Mesenchymal stem cell (in vitro differentiated cells and primary cell): ENCODE measurements around the gene SSC5D.

ENCODE experiments used
- DNase-seq: peaks from one replicate; pipeline ENCODE4 v3.0.0-alpha.2; 2013
- H2AFZ ChIP-seq: one replicate; pipeline ENCODE4 v1.6.1; 2013; ENCODE audit warnings: low read depth, mild to moderate bottlenecking, control low read depth, inconsistent platforms, low read length, moderate library complexity
- H2AK5ac ChIP-seq: 2 replicates; pipeline ENCODE4 v1.6.1; 2013; ENCODE audit warnings: low read length, moderate library complexity, mild to moderate bottlenecking, inconsistent platforms; ENCODE audit not compliant: severe bottlenecking
- H2BK120ac ChIP-seq: one replicate; pipeline ENCODE4 v1.6.1; 2013; ENCODE audit warnings: low read depth, mild to moderate bottlenecking, inconsistent platforms, low read length, moderate library complexity
- H2BK12ac ChIP-seq, 2 experiments: one replicate each; pipeline ENCODE4 v1.6.1; 2013; ENCODE audit warnings: inconsistent platforms in 2 of 2, low read length in 2 of 2, mild to moderate bottlenecking in 2 of 2, moderate library complexity in 2 of 2, control low read depth in 1 of 2
- H2BK15ac ChIP-seq: one replicate; pipeline ENCODE4 v1.6.1; 2013; ENCODE audit warnings: mild to moderate bottlenecking, low read depth, inconsistent platforms; ENCODE audit not compliant: poor library complexity, severe bottlenecking
- H2BK5ac ChIP-seq: 2 replicates; pipeline ENCODE4 v1.6.1; 2013; ENCODE audit warnings: low read depth, mild to moderate bottlenecking, low read length, control low read depth, inconsistent platforms; ENCODE audit not compliant: poor library complexity, severe bottlenecking
- H3K14ac ChIP-seq, 2 experiments: one replicate each; pipeline ENCODE4 v1.6.1; 2013; ENCODE audit warnings: inconsistent platforms in 2 of 2, low read length in 2 of 2, control low read depth in 1 of 2, mild to moderate bottlenecking in 1 of 2, moderate library complexity in 1 of 2
- H3K18ac ChIP-seq, 2 experiments: one replicate each; pipeline ENCODE4 v1.6.1; 2013; ENCODE audit warnings: inconsistent platforms in 2 of 2, low read length in 2 of 2, control low read depth in 1 of 2, low read depth in 1 of 2, mild to moderate bottlenecking in 1 of 2
- H3K23ac ChIP-seq, 2 experiments: one replicate each; pipeline ENCODE4 v1.6.1; 2013; ENCODE audit warnings: inconsistent platforms in 2 of 2, low read length in 2 of 2, mild to moderate bottlenecking in 2 of 2, moderate library complexity in 2 of 2, control low read depth in 1 of 2
- H3K27ac ChIP-seq: 2 replicates; pipeline ENCODE4 v1.5.1; 2013; ENCODE audit warnings: mild to moderate bottlenecking, moderate library complexity, low read length, control low read depth, inconsistent platforms; ENCODE audit not compliant: poor library complexity, severe bottlenecking
- H3K27me3 ChIP-seq, 2 experiments: 2 replicates each; pipeline versions ENCODE4 v1.6.1 to v1.7.0; 2013; ENCODE audit warnings: low read length in 2 of 2, mild to moderate bottlenecking in 2 of 2, moderate library complexity in 2 of 2, control low read depth in 1 of 2, inconsistent platforms in 1 of 2; ENCODE audit not compliant: control insufficient read depth in 1 of 2, insufficient read depth in 1 of 2
- H3K36me3 ChIP-seq, 2 experiments: 2 replicates each; pipeline versions ENCODE4 v1.6.1 to v1.7.0; 2013; ENCODE audit warnings: low read length in 2 of 2, control low read depth in 1 of 2, inconsistent platforms in 1 of 2, low read depth in 1 of 2, mild to moderate bottlenecking in 1 of 2; ENCODE audit not compliant: insufficient read depth in 2 of 2, control insufficient read depth in 1 of 2
- H3K4ac ChIP-seq, 2 experiments: one replicate each; pipeline ENCODE4 v1.6.1; 2013; ENCODE audit warnings: inconsistent platforms in 2 of 2, low read length in 2 of 2, mild to moderate bottlenecking in 2 of 2, moderate library complexity in 2 of 2, control low read depth in 1 of 2, low read depth in 1 of 2
- H3K4me1 ChIP-seq: 2 replicates; pipeline ENCODE4 v1.6.1; 2013; ENCODE audit warnings: low read depth, low read length, control low read depth; ENCODE audit not compliant: control insufficient read depth, insufficient read depth
- H3K4me2 ChIP-seq: 2 replicates; pipeline ENCODE4 v1.6.1; 2013; ENCODE audit warnings: low read length, mild to moderate bottlenecking, inconsistent platforms; ENCODE audit not compliant: poor library complexity, severe bottlenecking
- H3K4me3 ChIP-seq, 2 experiments: 2 replicates each; pipeline versions ENCODE4 v1.5.1 to v1.7.0; 2013; ENCODE audit warnings: low read length in 2 of 2, mild to moderate bottlenecking in 2 of 2, control low read depth in 1 of 2, low read depth in 1 of 2; ENCODE audit not compliant: insufficient read depth in 1 of 2
- H3K79me1 ChIP-seq: replicated peaks from 2 replicates; pipeline ENCODE4 v1.6.1; 2013; ENCODE audit warnings: mild to moderate bottlenecking, control low read depth, low read length, inconsistent platforms; ENCODE audit not compliant: poor library complexity, severe bottlenecking
- H3K9ac ChIP-seq: 2 replicates; pipeline ENCODE4 v1.7.0; 2013; ENCODE audit warnings: mild to moderate bottlenecking, low read length, moderate library complexity
- H3K9me3 ChIP-seq: 2 replicates; pipeline ENCODE4 v1.7.0; 2013; ENCODE audit warnings: mild to moderate bottlenecking, low read length; ENCODE audit not compliant: control insufficient read depth
- H4K8ac ChIP-seq: one replicate; pipeline ENCODE4 v1.6.1; 2013; ENCODE audit warnings: inconsistent platforms, mild to moderate bottlenecking, low read length, moderate library complexity
- H4K91ac ChIP-seq: one replicate; pipeline ENCODE4 v1.6.1; 2013; ENCODE audit warnings: mild to moderate bottlenecking, low read length, inconsistent platforms
- WGBS: methylation state at CpG from one replicate; pipeline ENCODE4 v1.1.7; 2013; ENCODE audit warnings: mixed read lengths; 5-methylcytosine and 5-hydroxymethylcytosine counted together

SSC5D gene

DNA sequence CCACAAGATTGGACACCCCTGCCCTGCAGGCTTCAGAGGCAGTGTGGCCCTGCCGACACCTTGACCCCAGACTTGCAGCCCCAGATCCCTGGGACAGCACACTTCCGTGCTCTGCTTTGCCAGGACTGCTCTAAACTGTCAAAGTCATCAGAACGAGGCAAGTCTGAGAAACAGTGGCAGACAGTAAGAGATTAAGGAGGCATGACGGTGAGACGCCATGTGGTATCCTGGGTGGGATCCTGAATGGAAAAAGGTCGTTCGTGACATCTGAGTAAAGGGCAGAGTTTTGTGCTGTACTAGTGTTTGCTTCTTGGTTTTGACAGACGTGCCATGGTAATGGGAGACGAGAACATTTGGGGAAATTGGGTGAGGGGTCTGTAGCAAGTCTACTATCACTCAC lies 78.6 kb downstream of the SSC5D start:
- H3K4ac ChIP-seq = no peak overlapping the region
- H3K27ac ChIP-seq = no peak overlapping the region
- no peak overlapping the region for H3K4me2 ChIP-seq
- H3K4me3 ChIP-seq = no peak overlapping the region
- no peak overlapping the region for H4K91ac ChIP-seq
- no peak overlapping the region for H4K8ac ChIP-seq
- H3K36me3 ChIP-seq = peaks cover 0 to 2% of the 10 kb centered on the region in 2 experiments
- H3K18ac ChIP-seq = no peak overlapping the region
- H3K79me1 ChIP-seq = no peaks in the 10 kb centered on the region
- peaks cover 0 to 23% of the 10 kb centered on the region in 2 experiments for H3K27me3 ChIP-seq
- DNase-seq = no peak
- 69% methylated on average over 8 of the region's 9 CpGs for WGBS
- H2BK5ac ChIP-seq = no peak overlapping the region
- no peak overlapping the region for H3K23ac ChIP-seq
- H3K9me3 ChIP-seq = peaks cover 8% of the 10 kb centered on the region
- no peak overlapping the region for H2BK12ac ChIP-seq
- H2AFZ ChIP-seq = no peak overlapping the region
- no peak overlapping the region for H2BK15ac ChIP-seq
- H3K4me1 ChIP-seq = peaks cover 3% of the 10 kb centered on the region
- no peak overlapping the region for H3K14ac ChIP-seq
- no peak overlapping the region for H2AK5ac ChIP-seq
- no peak overlapping the region for H3K9ac ChIP-seq
- H2BK120ac ChIP-seq = no peak overlapping the region

DNA sequence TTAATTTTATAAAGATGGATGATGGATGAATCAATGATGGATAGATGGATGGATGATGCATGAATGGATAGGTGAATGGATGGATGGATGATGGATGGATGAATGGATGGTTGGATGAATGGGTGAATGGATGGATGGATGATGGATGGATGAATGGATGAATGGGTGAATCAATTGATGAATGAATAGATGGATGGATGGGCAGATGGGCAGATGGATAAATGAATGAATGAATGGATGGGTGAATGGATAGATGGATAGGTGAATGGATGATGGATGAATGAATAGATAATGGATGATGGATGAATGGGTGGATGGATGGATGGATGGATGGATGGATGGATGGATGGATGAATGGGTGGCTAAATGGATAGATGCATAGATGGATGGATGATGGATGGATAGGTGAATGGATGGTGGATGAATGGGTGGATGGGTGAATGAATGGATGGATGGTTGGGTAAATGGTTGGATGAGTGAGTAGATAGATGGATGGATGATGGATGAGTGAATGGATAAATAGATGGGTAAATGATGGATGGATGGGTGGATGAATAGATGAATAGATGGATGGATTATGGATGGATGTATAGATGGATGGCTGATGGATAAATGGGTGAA lies 79.6 kb downstream of the SSC5D start:
- no peak overlapping the region for H4K8ac ChIP-seq

More for the DNA sequence above, 79.6 kb downstream of the SSC5D start:
- H4K91ac ChIP-seq = no peak overlapping the region
- H2BK12ac ChIP-seq = no peak overlapping the region
- no peak overlapping the region for H3K23ac ChIP-seq
- no peak overlapping the region for H3K4me2 ChIP-seq
- no peak for DNase-seq
- no peaks in the 10 kb centered on the region for H3K36me3 ChIP-seq
- no peak overlapping the region for H2BK15ac ChIP-seq
- no peak overlapping the region for H2AK5ac ChIP-seq
- H3K4ac ChIP-seq = no peak overlapping the region
- no peak overlapping the region for H3K27ac ChIP-seq
- no peak overlapping the region for H3K4me3 ChIP-seq
- no peak overlapping the region for H3K14ac ChIP-seq
- peaks cover 3% of the 10 kb centered on the region for H3K4me1 ChIP-seq
- no peak overlapping the region for H3K9ac ChIP-seq
- H2BK120ac ChIP-seq = no peak overlapping the region
- H2BK5ac ChIP-seq = no peak overlapping the region
- H2AFZ ChIP-seq = no peak overlapping the region
- H3K18ac ChIP-seq = no peak overlapping the region
- no peaks in the 10 kb centered on the region for H3K79me1 ChIP-seq
- peaks cover 0 to 23% of the 10 kb centered on the region in 2 experiments for H3K27me3 ChIP-seq
- H3K9me3 ChIP-seq = peaks cover 8% of the 10 kb centered on the region
